ENCODE measurements around the gene FOXB2.

DNA sequence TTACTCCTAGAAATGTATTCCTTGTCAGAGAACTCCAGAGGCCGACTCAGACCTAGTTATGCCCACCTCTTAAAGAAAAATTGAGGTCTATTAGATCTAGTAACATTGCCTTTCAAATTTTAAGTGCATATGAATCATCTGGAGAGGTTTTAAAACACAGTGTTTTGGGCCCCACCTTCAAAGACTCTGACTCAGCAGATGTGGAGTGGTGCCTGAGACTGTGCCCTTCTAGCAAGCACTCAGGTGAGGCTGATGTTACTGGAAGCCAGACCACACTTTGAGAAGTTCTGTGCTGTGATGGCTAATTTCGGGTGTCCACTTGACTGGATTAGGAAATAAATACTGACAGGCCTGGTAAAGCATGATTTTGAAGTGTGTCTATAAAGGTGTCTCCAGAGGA is 10.6 kb downstream of the FOXB2 start:
- TF ChIP-seq, protein P1, sequence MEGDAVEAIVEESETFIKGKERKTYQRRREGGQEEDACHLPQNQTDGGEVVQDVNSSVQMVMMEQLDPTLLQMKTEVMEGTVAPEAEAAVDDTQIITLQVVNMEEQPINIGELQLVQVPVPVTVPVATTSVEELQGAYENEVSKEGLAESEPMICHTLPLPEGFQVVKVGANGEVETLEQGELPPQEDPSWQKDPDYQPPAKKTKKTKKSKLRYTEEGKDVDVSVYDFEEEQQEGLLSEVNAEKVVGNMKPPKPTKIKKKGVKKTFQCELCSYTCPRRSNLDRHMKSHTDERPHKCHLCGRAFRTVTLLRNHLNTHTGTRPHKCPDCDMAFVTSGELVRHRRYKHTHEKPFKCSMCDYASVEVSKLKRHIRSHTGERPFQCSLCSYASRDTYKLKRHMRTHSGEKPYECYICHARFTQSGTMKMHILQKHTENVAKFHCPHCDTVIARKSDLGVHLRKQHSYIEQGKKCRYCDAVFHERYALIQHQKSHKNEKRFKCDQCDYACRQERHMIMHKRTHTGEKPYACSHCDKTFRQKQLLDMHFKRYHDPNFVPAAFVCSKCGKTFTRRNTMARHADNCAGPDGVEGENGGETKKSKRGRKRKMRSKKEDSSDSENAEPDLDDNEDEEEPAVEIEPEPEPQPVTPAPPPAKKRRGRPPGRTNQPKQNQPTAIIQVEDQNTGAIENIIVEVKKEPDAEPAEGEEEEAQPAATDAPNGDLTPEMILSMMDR (IDR thresholded peaks at IDR 0.05; ENCODE audit: borderline replicate concordance, extremely low read depth, low read length, poor library complexity, severe bottlenecking) = no peak
- no peak for TF ChIP-seq EZH2 (IDR thresholded peaks at IDR 0.05; ENCODE audit: borderline replicate concordance, low read depth, low read length, severe bottlenecking)
